HG02759 (cell line): Measurements from ENCODE around the gene LRRC43.
A peak's percentile ranks its signal among the peaks of the same experiment; 100 is the strongest.
"Not testable (repeated sequence)": the region's sequence is repeated elsewhere in the genome, so short reads cannot be mapped to it uniquely, and the experiment has no call there.

Experiments
- ATAC-seq: cut with Tn5 transposase; IDR thresholded peaks from one replicate; pipeline ENCODE4 v1.9.1; 2021; ENCODE audit warnings: mild to moderate bottlenecking, moderate library complexity; ENCODE audit not compliant: unreplicated experiment

The LRRC43 gene

DNA sequence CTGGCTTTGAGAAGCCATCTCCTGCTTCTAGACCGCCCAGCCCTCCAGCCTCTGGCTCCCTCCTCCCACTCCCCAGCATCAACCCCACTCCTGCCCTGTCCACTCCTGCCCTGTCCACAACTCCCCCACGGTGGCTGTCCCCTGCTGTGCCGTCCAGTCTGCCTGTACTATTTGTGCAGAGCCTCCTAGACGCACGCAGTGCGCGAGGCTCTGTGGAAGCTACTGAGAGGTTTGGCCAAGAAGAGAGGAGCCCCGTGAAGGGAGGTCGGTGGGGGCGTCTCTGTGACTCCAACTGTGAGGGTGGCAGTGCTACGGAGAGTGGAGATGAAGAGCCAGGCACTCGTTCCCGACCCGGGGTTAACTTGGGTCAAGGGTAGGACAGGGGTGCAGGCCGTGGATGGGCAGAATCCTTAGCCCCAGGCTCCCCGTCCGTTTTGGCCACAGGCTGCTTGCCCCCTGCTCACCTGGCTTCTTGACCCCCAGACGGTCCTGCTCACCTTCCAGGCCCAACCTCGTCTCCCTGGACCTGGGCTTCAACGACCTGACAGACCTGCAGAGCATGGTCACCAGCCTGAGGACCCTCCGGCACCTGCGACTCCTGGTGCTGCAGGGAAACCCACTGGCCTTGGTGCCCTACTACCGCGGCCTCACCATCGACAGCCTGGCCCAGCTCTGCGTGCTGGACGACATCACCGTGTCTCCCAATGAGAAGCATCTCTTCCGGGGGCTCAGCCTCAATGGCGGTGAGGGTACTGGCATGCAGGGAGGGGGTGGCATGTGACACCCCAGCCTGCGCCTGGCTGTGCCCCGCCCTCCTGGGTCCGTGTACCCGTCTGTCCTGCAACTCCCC, 6.9 kb downstream of the LRRC43 start:
- no peak for ATAC-seq

DNA sequence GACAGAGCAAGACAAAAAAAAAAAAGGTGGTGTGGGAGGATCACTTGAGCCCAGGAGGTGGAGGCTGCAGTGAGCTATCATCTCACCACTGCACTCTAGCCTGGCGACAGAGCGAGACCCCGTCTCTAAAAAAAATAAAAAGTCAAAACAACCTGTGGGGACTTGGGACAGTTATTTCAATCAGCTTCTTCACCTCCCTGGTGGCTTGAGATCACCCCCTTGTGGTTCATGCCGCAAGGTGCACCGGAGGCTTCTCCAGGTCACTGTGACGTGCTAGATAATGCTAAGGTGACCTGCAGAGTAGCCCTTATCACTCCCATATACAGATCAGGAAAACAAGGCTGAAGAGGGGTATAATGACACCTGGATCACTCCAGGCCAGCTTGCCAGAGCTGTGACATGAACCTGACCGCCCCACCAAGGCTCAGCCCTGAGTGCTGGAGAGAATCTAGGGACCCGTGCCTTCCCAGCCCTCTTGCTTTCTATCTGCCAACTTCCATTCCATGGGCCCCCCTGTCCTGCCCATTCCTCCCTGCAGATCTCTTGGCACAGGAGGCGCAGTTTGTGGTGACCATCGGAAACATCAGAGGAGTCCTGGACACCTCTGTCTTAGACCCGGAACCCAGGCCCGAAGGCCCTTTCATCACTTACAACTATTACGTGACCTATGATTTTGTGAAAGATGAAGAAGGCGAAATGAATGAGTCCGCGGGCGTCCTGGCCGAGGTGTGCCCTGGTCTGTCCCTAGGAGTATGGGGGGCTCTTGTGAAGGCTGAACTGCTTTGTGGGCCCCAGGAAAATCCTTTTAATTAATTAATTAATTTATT, 8.1 kb downstream of the LRRC43 start:
- no peak for ATAC-seq

DNA sequence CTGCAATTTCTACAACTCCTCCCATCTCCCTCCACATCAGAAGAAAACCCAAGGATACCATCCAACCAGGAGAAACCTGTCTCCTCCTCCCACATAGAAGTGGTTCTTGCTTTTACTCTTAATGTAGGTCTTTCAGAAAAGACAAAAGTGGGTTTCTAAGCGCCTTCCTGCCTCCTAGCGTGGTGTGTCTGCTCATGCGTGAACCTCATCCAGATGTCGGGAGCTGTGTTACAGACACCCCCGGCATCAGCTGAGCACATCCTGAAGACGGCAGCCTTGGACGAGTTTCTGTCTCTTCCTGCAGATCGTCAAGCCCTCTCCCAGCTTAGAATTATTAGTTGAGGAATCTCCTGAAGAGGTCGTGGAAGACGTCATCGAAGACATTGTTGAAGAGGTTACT, 9.5 kb downstream of the LRRC43 start:
- no peak for ATAC-seq

DNA sequence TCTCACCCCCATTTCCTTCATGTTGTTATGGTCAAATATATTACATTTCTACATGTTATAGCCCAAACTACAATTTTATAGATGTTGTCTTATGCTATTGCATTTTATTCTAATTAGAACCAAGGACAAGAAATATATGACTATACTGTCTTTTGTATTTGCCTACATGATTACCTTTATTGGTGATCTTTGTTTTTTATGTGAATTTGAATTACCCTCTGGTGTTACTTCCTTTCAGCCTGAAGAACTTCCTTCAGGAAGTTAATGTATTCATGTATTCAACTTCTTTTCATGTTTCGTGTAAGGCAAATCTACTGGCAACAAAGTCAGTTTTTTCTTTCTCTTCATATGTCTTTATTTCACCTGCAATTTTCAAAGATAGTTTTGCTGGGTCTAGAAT, 11.9 kb downstream of the LRRC43 start:
- no peak for ATAC-seq

DNA sequence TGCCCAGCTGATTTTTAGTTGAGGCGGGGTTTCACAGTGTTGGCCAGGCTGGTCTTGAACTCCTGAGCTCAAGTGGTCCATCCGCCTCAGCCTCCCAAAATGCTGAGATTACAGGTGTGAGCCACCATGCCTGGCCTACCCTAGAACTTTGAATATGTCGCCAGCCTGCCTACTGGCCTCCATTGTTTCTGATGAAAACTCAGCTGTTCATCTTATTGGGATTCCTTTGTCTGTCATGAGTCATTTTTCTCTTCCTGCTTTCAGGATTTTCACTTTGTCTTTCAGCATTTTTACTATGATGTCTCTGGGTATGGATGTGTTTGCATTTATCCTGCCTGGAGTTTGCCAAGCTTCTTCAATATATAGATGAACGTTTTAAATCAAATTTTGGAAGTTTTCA, 12.5 kb downstream of the LRRC43 start:
- ATAC-seq, result no peak

DNA sequence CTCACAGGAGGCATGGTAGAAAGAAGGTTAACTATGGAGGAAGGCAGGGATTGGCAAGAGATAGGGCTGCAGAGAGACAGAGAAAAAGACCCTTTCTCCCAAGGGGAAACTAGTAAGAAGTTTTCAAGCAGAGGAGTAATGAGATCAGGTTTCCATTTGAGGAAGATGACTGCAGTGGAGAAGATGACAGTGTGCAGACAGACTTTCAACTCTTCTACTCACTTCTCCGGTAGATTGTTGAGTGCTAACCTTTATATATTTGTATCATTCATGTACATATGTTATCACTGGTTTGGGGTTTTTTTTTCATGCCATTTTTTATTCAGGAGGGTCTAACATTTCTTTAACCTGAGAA, 14.7 kb downstream of the LRRC43 start:
- ATAC-seq, result no peak

DNA sequence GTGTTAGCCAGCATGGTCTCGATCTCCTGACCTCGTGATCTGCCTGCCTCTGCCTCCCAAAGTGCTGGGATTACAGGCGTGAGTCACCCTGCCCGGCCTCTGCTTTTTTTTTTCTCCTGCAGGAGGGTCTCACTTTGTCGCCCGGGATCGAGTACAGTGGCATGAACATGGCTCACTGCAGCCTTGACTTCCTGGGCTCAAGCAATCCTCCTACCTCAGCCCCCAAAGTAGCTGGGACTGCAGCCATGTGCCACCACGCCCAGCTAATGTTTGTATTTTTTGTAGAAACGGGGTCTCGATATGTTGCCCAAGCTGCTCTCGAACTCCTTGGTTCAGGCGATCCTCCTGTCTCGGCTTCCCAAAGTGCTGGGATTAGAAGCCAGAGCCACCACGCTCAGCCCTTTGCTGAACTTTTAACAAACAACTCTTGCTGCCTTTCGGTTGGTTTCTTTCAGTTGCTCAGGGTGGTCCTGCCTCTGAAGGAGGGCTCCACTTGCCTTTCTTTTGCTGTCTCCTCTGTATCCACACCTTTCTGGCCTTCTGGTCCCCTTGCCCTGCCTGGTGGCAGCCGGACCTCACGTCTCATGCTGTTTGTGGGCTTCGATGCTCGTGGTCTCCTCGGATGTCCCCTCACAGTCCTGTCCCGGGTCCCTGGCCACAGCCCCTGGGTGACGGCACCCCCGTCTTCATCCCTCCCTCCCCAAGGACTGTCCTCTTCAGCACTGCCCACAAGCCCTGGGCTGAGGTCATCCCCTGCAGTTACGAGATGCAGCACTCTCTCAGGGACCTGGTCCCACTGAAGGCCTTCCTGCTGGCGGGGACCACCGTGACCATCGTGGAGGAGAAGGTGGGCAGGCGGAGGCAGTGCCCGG, 16.8 kb downstream of the LRRC43 start:
- ATAC-seq, result no peak

DNA sequence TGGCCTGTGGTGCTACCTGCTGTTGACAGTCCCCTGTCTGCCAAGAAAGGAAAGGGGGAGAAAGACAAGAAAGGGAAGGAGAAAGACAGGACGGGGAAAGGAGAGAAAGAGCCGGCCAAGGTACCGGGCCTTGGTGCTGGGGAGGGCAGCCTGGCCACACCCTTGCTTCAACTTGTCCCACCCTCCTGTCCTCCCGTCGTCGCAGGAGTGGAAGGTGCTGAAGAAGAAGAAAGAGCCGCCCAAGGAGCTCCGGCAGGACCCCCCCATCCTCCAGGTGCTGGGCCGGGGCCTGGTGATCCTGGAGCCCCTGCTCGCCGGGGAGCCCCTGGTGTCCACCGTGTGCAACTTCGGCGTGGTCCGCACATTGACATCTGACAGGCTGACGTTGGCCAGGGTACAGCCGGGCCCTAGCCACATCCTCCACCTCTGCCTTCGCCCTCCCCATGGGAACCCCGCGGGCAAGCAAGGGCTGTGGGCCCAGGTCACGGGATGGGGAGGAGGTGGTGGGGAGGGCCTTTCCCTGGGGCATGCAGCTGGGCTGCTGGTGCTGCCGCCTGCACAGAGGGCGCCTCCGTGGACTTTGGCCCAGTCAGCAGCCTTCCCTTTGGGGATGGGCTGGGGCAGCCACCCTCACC, 17.7 kb downstream of the LRRC43 start:
- ATAC-seq, result no peak

DNA sequence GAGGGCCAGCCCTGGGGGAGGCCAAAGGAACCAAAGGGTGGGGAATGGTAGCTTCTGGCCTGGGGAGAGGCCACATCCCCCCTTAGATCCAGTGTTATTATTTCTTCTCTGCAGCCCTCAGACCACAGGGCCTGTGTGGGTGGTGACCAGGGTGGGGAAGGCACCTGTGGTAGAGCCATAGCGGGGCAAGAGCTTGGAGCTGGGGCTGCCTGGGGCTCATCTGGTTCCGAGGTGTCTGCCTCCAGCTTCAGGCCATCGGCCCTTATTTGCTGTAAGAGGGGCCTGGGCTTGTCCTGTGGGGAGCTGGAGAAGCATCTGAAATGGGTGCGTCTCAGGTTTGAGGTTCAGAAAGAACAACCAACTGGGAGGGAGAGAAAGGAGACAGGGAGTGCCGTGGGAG, 18.5 kb downstream of the LRRC43 start:
- ATAC-seq, result no peak

DNA sequence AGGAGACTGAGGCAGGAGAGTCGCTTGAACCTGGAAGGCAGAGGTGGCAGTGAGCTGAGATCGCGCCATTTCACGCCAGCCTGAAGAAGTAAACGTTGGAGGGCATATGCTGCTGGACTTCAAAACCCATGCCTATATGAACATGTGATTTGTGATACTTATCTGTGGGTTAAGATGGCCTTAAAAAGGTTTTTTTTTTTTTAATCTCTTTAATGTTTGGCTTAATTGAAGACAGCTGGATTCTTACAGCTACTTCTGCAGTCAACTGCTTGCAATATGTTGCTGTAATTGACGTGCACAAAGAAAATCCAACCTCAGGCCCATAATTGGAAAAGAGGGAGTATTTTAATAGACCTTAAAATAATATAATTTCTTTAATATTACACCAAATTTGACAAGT, 19.1 kb downstream of the LRRC43 start:
- ATAC-seq, result no peak

DNA sequence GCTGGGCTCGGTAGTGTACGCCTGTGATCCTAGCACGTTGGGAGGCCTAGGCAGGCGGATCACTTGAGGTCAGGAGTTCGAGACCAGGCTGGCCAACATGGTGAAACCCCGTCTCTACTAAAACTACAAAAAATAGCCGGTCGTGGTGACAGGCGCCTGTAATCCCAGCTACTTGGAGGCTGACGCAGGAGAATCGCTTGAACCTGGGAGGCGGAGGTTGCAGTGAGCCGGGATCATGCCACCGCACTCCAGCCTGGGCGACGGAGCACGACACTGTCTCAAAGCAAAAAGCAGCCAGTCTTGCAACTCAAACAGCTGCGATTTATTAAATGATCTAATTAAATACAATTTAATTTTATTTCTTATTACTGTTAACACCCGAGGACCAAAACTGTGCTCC, 19.9 kb downstream of the LRRC43 start:
- ATAC-seq, result not testable (repeated sequence)

DNA sequence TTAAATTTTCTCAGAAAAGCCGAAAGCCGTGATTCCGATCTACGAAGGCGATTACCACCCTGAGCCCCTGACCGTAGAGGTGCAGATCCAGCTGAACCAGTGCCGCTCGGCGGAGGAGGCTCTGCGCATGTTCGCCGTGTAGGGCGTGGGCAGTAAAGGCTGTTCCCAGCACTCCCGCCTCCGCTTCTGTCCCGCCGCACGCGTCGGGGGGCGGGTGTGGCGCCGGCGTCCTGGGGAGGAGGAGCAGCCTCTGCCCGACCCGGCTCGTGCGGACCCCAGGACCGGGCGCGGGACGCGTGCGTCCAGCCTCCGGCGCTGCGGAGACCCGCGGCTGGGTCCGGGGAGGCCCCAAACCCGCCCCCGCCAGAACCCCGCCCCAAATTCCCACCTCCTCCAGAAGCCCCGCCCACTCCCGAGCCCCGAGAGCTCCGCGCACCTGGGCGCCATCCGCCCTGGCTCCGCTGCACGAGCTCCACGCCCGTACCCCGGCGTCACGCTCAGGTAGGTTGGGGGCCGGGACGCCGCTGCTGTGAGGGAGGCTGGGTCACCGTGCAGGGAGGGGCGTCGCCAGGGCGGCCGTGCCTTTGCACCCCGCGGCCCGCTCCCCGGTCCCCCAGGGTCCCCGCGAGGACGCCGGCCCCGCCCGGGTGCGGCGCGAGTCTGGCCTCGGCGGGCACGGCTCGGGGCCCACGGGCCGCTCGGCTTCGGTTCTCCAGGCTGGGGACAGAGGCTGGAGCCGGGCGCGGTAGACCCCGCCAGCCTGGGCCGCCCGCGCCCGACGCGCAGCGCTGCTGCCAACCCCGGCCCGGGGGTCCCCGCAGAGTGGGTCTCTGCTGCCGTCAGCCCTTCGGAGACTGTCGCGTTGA, 20.6 kb downstream of the LRRC43 start, which contains the start of gene B3GNT4:
TSS of gene B3GNT4 (plus strand) at position 409 of the 866 bp plus-strand sequence. CDS start 910 bp downstream, outside the sequence.
- peak; percentile 56 for ATAC-seq

DNA sequence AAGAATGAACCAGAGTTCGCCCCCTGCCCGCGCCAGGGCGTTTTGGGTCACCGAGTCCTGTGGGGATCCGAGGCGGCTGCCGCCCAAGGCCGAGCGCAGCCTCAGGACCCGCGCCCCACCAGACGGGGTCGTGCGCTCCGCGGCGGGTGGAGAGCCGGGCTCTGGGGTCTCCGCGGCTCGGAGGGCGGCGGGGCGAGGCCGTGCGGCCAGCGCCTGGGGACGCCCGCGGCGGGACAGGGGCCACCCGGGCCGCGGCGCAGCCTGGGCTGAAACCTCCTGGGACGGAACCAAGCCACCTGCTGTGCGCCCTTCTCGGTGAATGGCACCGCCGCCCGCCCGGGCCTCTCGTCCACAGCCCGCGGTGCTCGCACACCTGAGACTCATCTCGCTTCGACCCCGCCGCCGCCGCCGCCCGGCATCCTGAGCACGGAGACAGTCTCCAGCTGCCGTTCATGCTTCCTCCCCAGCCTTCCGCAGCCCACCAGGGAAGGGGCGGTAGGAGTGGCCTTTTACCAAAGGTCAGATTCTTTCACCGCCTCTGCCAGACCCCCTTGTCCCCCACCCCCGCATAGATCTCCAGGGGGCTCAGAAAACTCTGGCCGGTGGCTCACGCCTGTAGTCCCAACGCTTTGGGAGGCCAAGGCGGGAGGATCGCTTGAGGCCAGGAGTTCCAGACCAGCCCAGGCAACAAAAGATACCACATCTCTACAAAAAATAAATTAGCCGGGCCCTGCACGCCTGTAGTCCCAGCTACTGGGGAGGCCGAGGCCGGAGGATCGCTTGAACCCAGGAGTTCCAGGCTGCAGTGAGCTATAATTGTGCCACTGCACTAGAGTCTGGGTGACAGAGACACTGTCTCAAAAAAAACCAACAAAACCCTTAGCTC, 21.5 kb downstream of the LRRC43 start:
- peak; percentile 20 for ATAC-seq

DNA sequence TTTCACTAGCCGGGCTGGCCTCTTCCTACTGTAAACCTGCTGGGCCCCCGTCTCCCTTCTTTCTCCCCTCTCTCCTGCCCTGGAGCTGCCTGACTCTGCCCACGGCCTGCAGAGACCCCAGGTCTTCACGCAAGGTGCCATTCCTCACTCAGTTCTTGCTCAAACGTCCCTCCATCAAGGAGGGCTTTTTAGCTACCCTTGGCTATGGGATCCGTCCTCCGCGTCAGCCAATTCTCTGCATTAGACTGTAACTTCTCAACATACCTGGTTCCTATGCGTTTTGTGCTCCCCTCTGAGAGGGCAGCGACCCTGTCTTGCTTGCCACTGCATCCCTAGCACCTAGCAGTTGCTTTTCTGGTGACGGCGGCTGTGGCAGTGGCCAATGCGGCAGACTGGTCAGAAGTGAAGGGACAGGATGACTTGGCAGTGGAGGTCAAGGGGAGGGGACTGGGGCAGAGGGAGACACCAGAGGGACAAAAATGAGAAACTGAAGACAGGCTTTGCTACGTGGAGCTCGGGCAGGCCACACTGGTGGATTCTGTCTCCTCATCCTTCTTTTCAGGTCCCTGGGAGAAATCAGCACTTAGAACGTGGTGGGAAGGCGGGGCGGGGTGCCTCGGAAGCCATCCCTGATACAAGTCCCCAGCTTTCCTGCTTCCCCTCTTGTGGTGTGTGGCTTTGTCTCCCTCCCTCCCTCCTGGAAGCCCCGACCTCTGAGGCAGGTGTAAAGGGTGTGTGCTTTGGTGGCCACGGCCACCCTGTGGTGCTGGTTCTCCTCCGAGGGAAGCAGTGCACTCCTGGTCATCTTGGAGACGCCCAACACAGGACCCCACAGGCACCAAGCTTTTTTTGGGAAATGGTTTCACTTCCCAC, 22.4 kb downstream of the LRRC43 start:
- ATAC-seq, result no peak

DNA sequence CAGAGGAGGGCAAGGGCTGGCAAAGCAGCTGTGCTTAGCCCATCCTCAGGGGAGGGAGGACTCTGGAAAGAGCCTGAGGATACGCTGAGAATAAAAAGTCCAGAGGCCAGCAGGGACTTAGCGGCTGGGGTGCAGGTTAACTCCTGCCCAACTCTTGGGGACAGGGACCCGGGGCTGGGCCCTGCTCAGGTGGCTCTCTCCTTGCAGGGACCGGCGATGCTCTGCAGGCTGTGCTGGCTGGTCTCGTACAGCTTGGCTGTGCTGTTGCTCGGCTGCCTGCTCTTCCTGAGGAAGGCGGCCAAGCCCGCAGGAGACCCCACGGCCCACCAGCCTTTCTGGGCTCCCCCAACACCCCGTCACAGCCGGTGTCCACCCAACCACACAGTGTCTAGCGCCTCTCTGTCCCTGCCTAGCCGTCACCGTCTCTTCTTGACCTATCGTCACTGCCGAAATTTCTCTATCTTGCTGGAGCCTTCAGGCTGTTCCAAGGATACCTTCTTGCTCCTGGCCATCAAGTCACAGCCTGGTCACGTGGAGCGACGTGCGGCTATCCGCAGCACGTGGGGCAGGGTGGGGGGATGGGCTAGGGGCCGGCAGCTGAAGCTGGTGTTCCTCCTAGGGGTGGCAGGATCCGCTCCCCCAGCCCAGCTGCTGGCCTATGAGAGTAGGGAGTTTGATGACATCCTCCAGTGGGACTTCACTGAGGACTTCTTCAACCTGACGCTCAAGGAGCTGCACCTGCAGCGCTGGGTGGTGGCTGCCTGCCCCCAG, 23.4 kb downstream of the LRRC43 start:
- ATAC-seq, result no peak

DNA sequence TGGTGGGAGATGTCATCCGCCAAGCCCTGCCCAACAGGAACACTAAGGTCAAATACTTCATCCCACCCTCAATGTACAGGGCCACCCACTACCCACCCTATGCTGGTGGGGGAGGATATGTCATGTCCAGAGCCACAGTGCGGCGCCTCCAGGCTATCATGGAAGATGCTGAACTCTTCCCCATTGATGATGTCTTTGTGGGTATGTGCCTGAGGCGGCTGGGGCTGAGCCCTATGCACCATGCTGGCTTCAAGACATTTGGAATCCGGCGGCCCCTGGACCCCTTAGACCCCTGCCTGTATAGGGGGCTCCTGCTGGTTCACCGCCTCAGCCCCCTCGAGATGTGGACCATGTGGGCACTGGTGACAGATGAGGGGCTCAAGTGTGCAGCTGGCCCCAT, 24.1 kb downstream of the LRRC43 start:
- no peak for ATAC-seq

DNA sequence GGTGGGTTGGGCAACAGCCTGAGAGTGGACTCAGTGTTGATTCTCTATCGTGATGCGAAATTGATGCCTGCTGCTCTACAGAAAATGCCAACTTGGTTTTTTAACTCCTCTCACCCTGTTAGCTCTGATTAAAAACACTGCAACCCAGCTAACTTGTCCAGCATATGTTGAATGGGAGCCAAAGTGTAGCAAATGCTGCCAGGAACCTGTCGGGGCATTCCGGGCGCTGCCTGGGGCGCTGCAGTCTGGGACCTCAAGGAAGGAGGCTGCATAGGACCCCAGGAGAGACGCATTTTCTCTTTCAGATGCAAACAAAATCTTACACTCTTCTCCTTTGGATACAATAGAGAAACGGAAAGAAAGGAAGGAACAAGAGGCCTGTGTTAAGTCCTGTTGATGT, 24.5 kb downstream of the LRRC43 start:
- no peak for ATAC-seq
